SHP77 (cell line): Measurements from ENCODE around the gene SPSB3.

ENCODE experiments used
- DNase-seq, 2 experiments: peaks; one replicate each; lab custom pipeline; 2025; lab: John Stamatoyannopoulos, UW

The SPSB3 gene

GRCh38 chr16:1763521-1764511, 18.6 kb downstream of the SPSB3 start:
- DNase-seq: no peak

DNA sequence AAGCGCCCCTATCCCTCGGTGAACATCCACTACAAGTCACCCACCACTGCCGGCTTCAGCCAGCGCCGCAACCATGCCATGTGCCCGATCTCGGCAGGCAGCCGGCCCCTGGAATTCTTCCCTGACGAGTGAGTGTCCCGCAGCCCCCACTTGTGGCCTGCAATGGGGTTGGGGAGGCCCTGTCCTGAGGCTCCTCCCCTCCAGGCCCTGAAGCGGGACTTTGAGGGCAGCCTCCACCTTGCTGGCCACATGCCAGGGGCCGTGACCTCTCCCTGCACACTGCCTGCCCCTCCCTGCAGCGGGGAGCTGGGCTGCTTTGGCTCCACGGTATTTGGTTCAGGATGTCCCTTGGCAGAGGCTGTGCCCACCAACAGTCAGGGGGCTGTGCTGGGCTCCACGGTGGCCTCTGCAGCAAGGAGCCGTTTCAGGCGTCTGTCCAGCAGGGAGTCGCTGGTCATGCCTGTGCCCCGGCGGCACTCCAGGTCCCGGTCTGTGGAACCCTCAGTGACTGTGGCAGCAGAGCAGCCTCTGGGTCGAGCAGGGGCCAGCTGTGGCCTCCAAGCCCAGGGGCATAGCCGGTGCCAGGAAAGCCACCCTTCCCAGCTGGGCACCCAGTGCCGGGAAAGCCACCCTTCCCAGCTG, 19.4 kb downstream of the SPSB3 start:
- DNase-seq: no peak

GRCh38 chr16:1762196-1762878, 20.0 kb downstream of the SPSB3 start:
- no peak for DNase-seq

GRCh38 chr16:1761751-1762150, 20.6 kb downstream of the SPSB3 start:
- no peak for DNase-seq

DNA sequence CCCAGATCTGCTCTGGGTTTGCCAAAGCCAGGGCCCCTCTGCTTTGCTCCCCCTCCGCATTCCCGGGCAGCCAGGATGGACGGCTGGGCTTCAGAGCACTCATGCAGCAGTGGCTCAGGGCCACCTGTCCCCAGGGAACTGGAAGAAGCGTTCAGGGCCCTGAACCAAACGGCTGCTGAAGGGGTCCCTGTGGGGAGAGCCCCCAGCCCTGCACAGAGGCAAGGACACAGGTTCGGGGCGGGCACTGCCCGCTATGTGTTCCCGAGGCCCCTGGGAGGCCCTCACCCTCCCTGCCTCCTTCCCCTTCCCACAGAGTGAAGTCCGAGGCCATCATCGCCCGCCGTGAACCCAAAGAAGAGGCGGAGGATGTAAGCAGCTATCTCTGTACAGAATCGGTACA, 21.5 kb downstream of the SPSB3 start:
- DNase-seq: no peak

DNA sequence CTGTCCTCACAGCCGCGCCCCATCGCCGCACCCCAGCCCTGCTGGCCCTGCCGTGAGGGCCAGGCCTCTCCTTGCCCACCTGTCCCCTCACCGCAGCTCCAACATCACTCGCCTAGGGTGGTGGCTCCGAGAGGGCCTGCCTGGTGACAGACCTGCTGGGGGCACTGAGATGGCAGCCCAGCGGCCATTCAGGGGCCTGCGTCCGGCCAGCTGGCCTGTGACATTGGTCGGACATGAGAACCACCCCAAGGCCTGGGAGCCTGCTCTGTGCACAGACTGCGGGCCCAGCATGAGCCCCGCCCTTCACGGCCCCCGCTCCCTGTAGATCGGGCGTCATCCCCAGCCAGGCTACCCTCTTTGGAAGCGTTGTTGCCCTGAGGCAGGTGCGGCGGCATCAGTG, 22.9 kb downstream of the SPSB3 start:
- no peak for DNase-seq

GRCh38 chr16:1758923-1759322, 23.4 kb downstream of the SPSB3 start:
- DNase-seq: no peak

GRCh38 chr16:1757714-1758461, 24.5 kb downstream of the SPSB3 start:
- DNase-seq: no peak

- no peak for DNase-seq
Observed at GRCh38 chr16:1754204-1754603, 28.2 kb downstream of the SPSB3 start.

DNA sequence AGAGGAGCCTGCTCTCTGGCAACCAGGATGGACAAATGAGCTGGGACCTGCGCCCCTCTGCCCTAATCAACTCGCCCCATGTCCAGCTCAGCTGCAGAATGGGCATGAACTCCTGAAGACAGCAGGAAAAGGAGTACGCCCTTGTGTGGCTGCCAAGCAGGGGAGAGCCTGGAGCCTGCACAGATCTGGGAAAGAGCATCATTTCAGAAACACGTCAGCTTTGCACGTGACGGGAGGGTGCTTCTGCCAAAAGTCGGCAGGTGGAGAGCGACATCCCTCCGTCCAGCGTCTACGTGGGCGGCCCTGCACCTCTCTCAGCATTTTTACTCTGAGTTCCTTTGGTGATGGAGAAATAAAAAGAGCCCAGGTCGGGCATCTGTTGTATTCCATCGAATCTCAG, 29.5 kb downstream of the SPSB3 start:
- no peak for DNase-seq

- DNase-seq: no peak
Observed at GRCh38 chr16:1751946-1752345, 30.4 kb downstream of the SPSB3 start.

DNA sequence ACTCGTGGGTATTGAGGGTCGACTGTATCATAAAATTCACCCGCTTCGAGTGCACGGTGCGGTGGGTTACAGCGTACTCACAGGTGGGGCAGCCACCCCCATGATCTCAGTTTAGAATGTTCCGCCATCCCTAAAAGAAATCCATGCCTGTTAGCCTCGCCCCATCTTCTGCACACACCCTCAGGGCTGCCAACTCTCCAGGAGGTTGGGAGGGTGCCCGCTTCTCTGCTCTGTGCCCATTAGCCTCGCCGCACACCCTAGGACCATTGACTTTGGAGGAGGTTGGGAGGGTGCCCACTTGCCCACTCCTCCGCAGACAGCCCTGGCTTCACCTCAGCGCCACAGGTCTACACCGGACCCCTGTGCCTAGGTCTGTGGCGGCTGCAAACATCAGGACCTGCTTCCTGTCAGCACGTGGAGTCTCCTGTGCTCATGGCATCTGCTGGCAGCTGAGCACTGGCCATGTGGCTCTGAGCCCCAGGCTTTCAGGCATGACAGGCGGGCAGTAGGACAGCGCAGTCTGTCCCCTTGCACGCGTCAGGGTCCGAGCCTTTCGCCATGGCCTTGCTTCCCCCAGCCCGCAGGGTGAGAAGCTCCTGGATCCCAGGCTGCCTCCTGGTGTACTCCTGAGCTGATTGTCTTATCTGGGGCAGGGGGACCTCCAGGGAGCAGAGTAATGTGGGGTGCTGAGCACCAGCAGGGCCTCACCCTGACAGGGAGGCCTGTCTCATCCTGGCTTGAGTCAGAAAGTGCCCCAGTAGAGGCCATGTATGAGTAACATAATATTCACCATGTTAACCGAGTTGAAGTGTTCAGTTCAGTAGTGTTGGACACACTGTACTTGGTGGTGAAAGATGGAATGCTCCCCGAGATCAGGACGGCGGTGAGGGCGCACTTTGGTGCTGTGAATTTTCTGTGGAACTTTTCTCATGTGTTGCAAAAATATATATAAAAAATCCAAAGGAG, 32.9 kb downstream of the SPSB3 start:
- DNase-seq: no peak

- no peak for DNase-seq
Observed at GRCh38 chr16:1747934-1748333, 34.4 kb downstream of the SPSB3 start.

GRCh38 chr16:1746693-1747195, 35.6 kb downstream of the SPSB3 start:
- no peak for DNase-seq

- no peak for DNase-seq
Observed at GRCh38 chr16:1745900-1746692, 36.3 kb downstream of the SPSB3 start.

DNA sequence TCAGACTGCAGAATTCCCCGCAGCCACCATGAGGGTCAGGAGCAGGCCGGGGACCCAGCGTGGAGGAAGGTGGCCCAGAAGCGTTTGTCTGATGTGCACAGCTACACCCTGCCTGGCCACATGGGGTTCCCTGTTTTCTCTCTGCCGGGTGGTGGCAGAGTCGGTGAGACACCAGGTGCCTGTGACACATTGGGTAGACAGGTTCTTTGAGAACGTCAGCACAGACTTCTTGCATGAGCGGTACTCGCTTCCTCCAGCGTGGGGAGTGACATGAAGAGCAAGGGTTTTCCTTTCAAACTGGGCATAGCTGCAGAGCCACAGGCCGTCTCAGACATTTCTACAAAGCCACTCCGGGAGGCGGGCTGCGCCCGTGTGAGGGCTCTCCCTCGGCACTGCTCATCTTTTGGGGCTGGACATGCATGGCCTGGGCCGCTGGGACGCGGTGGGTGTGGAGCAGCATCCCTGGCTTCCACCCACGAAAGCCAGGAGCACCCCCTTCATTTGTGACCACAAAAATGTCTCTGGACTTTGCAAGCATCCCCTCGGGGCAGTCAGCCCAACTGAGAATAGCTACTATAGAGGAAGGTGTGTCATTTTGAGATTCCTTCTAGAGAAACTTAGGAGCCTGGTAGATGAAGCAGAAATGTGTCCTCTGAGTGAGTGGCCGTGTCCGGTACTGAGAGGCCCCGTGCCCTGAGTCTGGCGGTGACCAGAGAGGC, 37.0 kb downstream of the SPSB3 start:
- no peak for DNase-seq

GRCh38 chr16:1744338-1744840, 38.0 kb downstream of the SPSB3 start:
- no peak for DNase-seq

DNA sequence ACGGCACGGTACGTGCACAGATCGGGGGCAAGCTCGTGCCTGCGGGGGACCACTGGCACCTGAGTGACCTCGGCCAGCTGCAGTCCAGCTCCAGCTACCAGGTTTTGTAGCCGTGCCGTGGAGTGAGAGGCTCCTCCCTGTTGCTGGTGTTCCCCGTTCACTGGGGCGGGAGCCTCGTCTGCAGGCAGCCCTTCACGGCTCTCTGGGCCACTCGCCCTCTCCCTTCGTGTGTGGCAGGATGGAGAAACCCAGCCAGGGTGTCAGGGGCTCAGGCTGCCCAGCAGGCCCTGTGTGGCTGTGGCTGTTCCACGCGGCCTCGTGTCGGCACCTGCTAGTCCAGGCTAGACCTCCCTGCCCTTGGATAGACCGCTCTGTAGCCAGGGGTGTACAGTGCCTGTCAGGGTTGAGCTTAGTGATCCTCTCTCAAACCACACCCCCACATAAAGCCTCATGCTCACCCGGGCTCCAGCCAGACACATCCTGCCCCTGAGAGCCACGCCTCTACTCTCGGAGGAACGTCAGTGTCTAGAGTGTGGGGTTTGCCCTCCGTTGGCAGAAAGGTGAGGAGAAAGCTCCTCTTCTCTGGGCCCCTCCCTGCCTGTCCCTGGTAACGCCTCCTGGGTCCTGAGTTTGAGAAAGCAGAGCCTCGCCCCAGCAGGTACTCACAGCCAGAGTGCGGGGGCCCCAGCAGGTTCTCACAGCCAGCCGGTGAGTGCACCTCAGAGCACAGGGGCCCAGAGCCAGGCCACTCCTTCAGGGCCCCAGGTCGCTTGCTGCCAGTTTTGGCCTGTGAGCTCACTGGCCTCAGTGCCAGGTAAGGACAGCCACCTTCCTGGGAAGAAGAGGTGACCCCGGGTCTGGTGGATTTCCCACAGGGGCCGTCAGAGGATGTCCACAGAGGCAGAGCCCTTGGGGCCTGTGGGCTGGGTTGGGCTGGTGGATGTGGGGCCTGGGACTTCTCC, 38.7 kb downstream of the SPSB3 start:
- no peak for DNase-seq
